HG02678 (cell line): Measurements from ENCODE around the gene PROZ.

ENCODE experiments used
- ATAC-seq: cut with Tn5 transposase; IDR thresholded peaks from one replicate; pipeline ENCODE4 v1.9.1; 2021; ENCODE audit warnings: mild to moderate bottlenecking, moderate library complexity; ENCODE audit not compliant: unreplicated experiment

The PROZ gene

GRCh38 chr13:113176280-113176679, 17.8 kb downstream of the PROZ start:
- ATAC-seq: no peak

DNA sequence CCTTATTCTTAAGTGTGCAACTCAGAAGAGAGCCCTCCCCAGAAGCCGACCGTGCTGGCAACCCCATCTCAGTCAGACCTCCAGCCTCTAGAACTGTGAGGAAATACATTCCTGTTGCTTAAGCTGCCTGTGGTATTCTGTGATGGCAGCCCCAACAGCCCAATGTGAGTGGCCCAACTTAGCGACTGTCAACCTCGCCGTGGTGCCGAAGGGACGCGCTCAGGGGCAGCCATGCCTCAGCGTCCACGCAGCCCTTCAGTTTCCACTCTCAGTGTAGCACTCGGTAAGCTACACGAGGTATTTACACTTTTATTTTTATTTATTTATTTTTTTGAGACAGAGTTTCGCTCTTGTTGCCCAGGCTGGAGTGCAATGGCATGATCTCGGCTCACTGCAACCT, 18.4 kb downstream of the PROZ start:
- ATAC-seq: no peak

DNA sequence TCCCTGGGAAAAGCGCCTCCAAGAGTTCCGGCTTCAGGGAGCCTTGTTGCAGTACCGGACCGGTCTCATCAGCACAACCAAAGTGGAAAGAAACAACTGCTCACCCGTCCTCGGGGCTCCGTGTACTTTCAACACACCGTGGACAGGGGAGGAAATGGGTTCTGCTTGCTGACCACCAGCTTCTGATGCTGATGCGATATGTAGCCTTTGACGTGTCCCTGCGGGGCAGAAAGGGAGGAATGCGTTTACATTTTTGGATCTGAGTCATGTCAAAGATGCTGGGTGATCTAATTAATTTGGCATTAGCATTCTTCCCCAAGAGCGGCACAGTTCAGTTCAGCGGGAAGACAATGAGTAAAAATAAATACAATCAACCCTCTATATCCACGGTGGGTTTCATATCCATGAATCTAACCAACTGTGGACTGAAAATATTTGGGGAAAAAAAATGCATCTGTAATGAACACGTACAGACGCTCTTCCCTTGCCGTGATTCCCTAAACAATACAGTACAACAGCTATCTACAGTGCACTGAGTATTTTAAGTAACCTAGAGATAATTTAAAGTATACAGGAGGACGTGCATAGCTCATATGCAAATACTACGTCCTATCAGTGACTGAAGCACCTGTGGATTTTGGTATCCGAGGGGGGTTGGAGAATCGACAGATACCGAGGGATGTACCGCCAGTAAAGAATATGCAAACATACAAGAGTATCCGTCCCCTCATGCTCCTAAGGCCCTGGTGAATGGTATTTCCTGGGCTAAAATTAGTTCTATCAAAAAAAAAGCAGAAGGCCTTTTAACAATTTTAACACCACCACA, 19.8 kb downstream of the PROZ start:
- no peak for ATAC-seq

- no peak for ATAC-seq
These were observed 20.4 kb downstream of the PROZ start for GRCh38 chr13:113178896-113179167.

DNA sequence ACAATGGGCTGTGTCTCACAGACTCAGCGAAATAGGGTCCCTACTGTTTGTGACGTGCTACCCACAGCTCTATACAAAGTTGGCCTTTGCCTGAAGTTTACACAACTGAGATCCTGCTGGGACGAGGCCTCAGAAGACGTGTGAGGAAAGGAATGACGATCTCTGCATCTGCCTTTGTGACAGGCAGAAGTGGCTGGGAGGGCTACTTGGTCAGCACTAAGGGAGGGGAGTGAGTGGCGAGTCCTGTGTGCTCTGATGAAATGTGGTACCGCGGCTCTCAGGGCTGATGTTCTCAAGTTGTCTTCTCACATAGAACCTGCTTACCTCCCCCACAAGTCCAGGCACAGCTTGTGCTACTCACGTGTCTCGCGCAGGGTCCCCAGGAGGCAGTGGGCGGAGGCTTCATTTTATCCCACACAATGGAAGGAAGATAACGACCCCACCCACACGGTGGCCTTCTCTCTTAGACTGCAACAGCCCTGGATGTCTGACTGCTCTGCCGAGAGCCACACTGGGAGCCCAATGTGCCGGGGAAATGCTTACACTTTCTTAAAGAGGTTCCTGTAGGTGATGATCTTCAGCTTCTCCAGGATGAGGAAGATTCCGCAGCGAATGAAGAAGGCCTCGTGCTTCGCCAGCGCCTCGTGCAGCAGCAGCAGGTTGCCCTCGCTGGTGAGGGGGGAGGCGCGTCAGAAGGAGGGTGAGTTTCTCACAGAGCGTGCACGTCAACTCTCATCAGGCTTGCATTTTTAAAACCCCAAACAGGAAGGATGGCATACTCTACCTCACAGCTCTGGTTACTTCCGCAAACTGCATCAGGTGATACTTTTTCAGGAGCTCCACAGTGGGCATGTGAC, 21.2 kb downstream of the PROZ start:
- ATAC-seq: no peak

- no peak for ATAC-seq
These were observed 23.6 kb downstream of the PROZ start for GRCh38 chr13:113182046-113182445.

GRCh38 chr13:113183450-113184129, 25.1 kb downstream of the PROZ start:
- ATAC-seq: no peak

GRCh38 chr13:113184568-113185440, 26.4 kb downstream of the PROZ start:
- no peak for ATAC-seq

- ATAC-seq: peak; percentile 92
These were observed 27.8 kb downstream of the PROZ start for GRCh38 chr13:113186061-113186900.

- ATAC-seq: no peak
These were observed 28.8 kb downstream of the PROZ start for GRCh38 chr13:113187263-113187669.

DNA sequence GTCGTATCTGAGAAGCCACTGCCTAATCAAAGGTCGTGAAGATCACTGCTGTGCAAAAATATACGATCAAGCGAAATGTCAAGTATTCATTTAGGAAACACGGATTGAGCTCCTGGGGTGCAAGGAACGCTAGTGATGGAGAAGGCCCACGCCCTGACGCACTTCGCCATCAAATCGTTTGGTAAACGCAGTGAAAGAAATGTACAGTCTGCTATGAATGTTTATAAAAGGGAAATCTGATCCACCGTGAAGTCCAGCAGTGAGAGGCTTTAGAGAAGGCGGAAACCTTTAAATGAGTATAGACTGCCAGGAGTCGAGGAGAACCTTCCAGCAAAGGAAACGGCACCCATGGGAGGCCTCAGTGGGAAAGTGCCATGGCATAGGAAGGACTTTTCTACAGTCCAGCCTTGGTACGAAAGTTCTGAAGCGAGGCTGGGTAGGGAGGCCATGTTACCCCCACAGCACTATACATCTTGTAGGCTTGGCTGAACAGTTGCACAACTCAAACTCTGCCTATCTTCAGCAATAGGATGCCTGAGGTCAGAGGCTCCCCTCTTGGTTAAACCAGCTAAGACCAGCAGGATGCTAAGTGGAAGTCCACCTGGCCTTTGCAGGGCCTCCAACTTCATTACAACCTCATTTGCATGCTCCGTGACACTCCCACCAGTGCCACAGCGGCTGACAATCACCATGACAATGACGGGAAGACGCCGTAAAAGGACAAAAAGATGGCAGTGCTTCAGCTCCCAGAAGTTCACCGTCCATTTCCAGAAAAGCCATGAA, 29.6 kb downstream of the PROZ start:
- ATAC-seq: no peak

- no peak for ATAC-seq
These were observed 31.7 kb downstream of the PROZ start for GRCh38 chr13:113190181-113190580.

- ATAC-seq: no peak
These were observed 33.8 kb downstream of the PROZ start for GRCh38 chr13:113192279-113192678.

DNA sequence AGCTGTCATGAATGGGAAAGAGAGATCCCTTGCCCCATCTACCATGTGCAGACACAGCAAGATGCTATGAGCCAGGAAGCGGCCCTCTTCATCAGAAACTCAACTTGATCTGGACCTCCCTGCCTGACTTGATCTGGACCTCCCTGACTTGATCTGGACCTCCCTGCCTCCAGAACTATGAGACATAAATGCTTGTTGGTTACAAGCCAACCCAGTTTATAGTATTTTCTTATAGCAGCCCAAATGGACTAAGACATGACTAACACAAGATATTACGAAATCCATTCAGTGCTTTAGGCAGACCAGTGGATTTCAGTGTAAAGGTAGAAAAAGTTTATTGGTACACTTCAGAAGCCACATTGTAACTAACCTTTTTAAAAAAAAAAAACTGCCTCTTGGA, 34.5 kb downstream of the PROZ start:
- no peak for ATAC-seq

DNA sequence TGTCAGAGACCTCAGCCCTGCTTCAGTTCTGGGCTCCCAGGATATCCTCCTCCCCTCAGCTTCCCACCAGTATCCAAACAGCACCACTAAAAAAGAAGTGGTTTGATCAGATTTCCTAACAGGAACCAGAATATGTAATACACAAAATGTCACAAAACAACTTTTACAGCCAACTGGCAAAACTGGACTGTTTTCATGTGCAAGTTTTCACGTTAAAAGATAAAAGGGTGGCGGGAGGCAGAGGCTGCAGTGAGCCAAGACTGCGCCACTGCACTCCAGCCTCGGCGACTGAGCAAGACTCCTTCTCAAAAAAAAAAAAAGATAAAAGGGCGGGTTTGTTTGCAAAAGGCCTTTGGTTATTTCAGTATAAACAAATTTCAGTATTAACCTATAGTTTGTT, 36.9 kb downstream of the PROZ start:
- no peak for ATAC-seq

DNA sequence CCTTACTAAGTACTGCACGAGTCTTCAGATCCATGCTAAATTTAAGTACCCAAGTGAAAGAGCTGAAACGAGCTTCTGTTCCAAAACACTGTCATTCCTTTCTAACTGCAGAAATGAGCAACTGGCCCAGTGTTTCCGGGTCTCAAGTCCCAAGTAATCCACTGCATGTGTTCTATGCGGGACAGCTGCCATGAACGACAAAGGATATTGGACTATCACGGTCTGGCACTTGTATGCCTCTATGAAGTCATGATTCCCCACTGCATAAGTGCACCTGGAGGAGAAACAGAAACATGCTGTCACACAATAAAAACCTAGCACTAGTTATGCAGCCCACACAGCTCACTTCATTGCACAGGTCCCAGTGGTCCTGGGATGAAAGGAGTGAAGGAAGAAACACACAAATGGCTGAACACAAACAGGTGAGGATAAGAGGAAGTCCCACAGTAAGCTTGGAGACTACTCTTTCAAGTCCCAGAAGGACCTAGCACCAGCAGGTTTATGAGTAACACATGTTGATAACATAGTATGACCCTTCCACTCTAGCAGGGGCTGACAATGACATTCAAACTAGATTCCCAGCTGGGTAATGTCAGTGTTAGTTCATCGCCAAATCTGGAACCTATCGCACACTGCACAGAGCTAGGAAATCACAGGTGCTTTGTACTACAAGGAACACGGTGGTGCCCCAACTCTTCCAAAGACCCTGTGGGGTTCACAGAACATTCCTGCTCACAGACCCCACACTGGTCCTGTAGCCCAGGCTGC, 38.7 kb downstream of the PROZ start:
- ATAC-seq: no peak

DNA sequence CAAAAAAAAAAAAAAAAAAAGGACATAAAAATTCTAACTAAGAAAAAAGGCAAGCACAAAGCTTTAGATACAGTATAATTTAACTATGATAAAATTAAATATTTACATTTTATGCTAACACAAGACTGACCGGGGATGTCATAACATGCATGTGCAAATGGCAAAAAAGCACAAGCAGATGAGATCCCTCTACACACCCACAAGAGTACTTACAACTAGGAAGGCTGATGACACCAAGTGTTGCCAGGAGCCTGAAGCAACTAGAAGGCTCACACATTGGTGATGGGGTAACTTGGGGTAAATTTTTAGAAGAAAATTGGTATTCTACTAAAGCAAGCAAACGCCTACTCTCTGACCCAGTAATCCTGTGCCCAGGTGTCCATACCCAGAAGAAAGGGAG, 43.4 kb downstream of the PROZ start:
- ATAC-seq: no peak

GRCh38 chr13:113202912-113203311, 44.5 kb downstream of the PROZ start:
- no peak for ATAC-seq
